ENCODE results near the gene LEFTY1.
A peak's percentile ranks its signal among the peaks of the same experiment; 100 is the strongest.
"Not testable (repeated sequence)": the region's sequence is repeated elsewhere in the genome, so short reads cannot be mapped to it uniquely, and the experiment has no call there.

Gene LEFTY1

GRCh38 chr1:225888898-225889601, at the start of gene LEFTY1:
Gene LEFTY1 (minus strand): TSS chr1:225889146. CDS start chr1:225889066, 80 bp downstream.
- no peak for DNase-seq

DNA sequence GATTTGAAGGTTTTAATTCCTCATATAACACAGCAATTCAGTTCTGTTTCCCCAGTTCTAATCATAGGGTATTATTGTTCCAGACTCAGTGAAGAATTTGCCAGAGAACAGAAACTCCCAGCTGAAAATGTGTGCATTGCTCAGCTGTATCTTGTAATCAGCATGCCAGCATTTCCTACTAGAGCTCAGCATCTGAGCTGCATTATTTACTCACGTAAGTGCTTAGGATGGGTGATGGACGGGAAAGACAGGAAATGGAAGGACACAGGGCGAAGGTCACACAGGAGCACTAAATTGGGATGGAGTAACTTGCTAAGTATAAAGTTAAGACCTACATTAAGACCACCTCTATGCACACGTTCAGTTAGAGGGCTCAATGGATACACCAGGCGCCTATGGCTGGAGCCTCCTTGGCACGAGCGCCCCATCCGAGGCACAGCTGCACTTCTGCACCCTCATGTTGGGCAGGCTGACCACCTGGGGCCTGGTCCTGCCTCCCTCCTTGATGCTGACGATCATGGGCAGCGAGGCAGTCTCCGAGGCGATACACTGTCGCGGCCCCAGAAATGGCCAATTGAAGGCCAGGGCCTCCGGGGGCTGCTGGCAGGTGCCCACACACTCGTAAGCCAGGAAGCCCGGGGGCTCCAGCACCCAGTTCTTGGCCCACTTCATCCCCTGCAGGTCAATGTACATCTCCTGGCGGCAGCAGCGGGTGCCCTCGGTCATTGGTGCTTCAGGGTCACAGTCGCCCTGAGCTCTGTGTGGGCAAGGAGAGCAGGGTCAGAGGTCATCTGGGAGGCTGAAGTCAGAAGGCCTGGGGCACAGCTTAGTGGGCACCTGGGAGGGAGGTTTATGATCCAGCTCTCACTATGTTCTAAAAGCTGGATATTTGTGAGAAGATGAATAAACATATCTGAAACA, 48.4 kb upstream of the LEFTY1 start:
- no peak for DNase-seq

DNA sequence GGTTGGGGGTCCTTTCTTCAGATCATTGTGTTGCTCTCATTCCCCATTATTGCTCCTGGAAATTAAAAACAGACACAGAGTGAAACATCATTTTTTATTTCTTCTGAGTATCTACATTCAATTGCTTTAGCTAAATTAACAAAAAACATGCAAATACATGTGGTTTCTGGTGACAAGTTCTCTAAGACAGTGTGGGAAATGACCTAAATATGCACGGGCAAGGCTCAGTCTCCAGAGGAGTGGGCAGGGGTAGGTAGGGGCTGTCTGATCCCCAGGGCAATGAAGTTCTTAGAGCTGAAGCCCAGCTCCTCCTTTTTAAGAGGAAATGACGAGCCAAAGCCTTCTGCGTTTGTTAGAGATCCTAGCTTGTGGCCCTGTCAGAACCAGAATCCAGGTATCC, 47.6 kb upstream of the LEFTY1 start:
- DNase-seq, result no peak

- not testable (repeated sequence) for DNase-seq
Measured at GRCh38 chr1:225936086-225936485, 47.1 kb upstream of the LEFTY1 start.

DNA sequence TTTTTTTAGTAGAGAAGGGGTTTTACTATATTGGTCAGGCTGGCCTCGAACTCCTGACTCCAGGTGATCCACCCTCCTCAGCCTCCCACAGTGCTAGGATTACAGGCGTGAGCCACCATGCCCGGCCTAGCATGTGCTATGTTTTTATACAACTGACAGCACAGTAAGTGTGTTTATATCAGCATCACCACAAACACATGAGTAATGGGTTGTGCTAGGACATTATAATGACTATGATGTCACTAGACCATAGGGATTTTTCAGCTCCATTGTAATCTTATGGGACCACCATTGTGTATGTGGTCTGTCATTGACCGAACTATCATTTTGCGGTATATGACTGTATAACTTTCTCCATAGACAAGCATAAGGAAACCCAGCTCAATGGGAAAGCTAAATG, 45.8 kb upstream of the LEFTY1 start:
- no peak for DNase-seq

DNA sequence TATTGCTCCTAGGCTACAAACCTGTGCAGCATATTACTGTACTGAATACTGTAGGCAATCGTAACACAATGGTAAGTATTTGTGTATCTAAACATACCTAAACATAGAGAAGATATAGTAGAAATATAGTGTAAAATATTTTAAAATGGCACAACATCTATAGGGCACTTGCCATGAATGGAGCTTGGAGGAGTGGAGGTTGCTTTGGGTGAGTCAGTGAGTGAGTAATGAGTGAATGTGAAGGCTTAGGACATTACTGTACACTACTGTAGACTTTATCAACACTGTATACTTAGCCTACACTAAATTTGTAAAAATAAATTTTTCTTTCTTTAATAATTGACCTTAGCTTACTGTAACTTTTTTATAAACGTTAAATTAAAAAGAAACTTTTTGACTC, 44.1 kb upstream of the LEFTY1 start:
- DNase-seq, result no peak

DNA sequence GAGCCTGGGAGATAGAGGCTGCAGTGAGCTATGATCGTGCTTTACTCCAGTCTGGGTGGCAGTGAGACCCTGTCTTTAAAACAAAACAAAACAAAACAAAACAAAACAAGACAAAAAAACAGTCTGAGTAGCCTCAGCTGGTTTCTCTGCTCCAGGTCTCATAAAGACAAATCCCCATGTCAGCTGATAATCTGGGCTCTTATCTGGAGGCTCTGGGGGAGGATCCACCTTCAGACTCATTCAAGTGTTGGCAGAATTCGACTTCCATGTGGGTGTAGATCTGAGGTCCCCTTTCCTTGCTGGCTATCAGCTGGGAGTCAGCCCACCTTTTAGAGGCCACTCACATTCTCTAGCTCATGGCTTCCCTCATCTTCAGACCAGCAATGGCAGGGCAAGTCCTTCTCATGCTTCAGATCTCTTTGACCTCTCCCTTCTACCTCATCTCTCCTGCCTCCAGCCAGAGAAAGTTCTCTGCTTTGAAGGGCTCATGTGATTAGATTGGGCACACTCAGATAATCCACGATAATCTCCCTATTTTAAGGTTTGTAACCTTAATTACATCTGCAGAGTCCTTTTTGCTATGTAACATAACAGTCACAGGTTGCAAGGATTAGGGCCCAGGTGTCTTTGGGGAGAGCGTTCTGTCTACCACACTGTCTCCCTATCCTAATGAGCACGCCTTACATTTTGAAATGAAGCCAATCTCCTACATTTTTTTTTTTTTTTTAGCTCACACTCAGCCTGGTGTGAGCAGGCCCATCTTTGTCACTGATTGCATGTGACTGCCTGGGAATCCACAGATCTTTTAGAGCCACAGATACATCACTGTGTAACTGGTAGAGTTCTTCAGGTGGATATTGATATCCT, 42.6 kb upstream of the LEFTY1 start:
- DNase-seq, result no peak

DNA sequence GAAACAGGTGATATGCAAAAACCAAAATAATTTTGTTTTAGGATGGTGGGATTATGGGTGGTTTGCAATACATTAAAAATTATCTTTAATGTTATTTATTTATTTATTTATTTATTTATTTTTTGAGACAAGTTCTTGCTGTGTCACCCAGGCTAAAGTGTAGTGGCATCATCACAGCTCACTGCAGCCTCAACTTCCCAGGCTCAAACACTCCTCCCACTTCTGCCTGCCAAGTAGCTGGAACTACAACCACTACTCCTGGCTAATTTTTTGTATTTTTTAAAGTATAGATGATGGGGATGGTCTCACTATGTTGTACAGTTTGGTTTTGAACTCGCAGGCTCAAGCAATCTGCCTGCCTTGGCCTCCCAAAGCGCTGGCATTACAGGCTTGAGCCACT, 41.6 kb upstream of the LEFTY1 start:
- DNase-seq, result no peak

DNA sequence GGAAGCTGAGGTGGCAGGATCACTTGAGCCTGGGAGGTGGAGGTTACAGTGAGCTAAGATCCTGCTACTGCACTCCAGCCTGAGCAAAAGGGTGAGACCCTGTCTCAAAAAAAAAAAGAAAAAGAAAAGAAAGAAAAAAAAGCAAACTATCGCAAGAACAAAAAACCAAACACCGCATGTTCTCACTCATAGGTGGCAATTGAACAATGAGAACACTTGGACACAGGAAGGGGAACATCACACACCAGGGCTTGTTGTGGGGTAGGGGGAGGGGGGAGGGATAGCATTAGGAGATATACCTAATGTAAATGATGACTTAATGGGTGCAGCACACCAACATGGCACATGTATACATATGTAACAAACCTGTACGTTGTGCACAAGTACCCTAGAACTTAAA, 40.5 kb upstream of the LEFTY1 start:
- not testable (repeated sequence) for DNase-seq

- peak; percentile 57 for DNase-seq
Measured at GRCh38 chr1:225928186-225929175, 39.5 kb upstream of the LEFTY1 start.

DNA sequence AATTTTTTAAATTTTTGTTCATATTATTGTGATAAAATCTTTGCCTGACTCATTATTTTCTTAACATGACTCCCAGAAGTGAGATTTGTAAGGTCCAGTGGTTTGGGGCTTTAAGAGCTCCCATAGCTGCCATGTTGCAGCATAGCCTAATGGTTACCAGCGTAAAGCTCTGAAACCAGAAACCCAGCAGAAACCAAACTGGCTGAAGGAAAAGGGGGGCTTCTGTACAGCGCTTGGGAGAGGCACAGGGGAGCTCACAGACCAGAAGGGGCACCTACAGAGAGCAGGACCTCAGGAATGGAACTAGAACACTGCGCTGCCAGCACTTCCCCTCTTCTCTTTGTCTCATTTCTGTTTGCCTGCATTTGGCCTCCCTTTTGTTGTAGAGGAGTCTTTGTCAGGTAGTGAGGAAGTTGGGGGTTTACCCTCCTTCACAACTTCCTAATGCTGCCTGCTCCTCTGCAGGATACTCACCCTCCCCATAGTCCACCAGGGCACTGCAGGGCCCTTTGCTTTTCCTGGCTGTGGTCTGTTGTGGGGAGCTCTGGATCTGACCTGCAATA, 37.7 kb upstream of the LEFTY1 start:
- no peak for DNase-seq

DNA sequence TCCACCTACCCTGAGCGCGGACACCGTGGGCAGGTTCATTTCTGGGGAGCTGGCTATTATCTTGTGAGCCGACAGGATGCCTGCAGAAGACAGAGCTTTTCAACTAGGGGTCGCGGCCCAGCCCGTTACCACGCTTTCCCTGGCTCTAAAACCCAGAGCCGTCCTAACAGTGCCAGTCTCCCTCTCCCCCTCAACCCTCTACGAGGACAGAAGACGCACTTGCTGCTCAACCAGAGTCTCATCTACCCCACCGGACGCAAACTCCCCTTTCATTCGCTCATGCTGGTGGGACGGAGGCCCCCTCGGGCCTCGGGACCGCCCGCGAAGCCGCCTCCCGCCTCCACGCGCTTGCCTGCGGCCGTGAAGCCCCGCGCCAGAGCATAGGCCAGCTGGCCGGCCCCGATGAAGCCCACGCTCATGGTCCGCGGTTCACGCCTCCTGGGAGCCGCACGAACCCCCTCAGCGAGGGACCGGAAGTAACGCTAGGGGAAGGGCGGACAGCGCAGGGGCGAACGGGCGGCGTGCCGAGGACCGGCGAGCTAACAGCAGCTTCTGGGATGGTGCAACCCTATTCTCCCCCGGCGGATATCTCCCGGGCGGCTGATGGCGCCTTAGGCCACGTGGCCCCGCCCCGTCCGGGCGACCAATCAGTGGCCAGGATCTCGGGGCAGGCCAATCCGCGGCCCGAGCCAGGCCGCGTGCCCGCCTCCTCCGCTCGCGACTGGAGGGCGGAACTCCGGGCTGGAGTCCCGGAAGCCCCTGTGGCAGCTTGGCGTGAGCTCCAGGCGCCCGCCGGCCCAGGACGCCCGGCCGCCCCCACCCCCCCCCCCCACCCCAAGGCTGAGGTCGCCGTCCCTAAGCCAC, 35.0 kb upstream of the LEFTY1 start, which contains the start of gene PYCR2:
Gene PYCR2 (minus strand): TSS at position 559 of the 864 bp plus-strand sequence. CDS start 140 bp downstream, at position 419.
- peak; percentile 96 for DNase-seq

DNA sequence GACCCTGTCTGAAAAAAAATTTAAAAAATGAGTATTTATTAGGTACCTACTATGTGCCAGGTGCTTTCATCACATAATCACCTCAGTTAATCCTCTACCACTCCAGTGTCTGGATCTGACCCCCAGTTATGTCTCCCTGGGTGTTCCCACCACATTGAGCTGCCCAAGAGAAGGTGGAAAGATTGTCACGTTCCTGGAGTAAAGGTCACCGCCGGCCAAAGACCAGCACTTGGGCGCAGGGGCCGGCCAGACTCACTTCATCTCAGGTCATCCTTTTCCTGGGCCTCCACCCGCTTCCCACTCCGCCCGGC, 34.4 kb upstream of the LEFTY1 start:
- DNase-seq, result no peak

- DNase-seq, result no peak
Measured at GRCh38 chr1:225921734-225922709, 33.1 kb upstream of the LEFTY1 start.

GRCh38 chr1:225919906-225920305, 31.0 kb upstream of the LEFTY1 start:
- DNase-seq, result peak; percentile 60

DNA sequence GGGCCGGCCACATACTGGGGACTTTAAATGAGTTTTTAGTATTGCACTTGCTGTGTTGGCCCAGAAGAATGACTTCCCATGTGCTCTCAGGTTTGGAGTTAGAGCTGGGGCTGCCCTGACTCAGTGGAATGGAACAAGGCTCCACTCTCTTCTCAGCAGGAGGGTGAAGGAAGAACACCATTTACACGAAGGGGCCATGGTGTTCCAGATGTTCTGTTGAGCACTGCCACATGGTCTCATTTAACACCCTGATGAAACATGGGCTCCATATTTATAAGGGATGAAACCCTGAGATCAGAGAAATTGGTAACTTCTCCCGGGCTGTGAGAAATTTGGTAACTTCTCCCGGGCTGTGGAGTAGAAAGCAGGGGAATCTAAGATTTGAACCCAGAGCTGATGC, 29.3 kb upstream of the LEFTY1 start:
- no peak for DNase-seq

DNA sequence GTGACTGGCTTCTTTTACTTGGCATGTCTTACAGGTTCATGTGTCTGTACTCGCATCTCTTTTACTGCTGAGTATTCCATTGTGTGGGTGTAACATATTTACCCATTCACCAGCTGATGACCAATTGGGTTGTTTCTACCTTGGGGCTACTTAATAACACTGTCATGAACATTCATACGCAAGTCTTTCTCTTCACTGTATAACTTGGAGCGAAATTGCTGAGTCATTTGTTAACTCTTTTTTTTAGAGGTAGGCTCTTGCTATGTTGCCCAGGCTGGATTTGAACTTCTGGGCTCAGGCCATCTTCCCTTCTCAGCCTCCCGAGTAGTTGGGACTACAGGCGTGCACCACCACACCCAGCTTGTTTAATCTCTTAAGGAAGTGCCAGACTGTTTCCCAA, 28.6 kb upstream of the LEFTY1 start:
- no peak for DNase-seq

DNA sequence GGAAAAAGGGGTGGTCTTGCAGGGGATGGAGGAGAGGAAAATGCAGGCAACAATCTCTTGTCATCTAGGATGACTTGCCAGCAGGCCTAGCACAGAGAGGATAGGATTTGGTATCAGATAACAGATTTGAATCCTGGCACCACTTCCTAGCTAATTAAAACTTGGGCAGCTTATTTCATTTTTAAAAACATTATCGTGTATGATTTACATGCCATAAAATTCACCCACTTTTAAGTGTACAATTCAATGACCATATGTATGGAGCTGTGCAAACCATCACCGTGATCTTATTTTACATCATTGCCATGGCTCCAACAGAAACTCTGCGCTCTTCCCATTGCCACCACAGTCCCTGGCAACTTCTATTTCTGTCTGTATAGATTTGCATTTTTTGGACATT, 28.2 kb upstream of the LEFTY1 start:
- DNase-seq, result no peak

GRCh38 chr1:225915538-225915991, 26.6 kb upstream of the LEFTY1 start:
- no peak for DNase-seq
